ENCODE results near the gene CRY2.
"Not testable (repeated sequence)": the region's sequence is repeated elsewhere in the genome, so short reads cannot be mapped to it uniquely, and the experiment has no call there.

The CRY2 gene

DNA sequence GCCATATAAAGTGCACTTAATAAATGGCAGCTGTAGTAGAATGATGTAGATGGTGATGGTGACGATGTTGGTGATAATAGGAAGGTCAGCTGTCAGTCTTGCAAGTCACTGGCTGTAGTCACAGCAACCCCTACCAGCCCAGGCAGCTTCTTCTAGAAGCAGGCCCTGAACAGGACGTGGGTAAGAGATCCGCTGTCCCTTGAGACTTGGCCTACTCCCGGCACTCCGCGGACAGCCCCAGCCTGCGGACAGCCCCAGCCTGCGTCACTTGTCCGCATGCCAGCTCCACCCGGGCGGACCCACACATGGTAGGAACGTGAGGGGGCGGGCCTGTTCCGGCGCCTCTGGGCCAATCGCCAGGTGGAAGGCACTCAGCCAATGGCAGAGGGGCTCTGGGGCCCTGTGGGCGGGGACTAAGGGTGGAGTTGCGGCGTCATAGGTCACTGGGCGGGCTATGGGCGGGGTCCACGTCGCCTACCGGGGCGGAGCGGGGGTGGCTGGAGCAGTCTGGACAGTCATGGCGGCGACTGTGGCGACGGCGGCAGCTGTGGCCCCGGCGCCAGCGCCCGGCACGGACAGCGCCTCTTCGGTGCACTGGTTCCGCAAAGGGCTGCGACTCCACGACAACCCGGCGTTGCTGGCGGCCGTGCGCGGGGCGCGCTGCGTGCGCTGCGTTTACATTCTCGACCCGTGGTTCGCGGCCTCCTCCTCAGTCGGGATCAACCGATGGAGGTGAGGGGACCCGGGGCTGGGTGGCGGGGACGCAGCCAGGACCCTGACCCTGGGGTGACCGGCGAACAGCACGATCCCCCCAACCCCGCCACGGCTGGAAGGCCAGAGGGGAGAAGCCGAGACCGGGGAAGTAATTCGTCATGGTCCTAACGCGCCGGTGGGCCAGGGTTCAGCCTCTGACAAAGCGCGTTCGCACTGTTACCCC, at the start of gene CRY2:
CRY2 (plus strand) TSS at position 502 of the 937 bp plus-strand sequence; CDS start at position 518, 16 bp downstream.
- DNase-seq = peak; percentile 98

GRCh38 chr11:45798793-45799441, 48.4 kb upstream of the CRY2 start:
- DNase-seq = no peak

DNA sequence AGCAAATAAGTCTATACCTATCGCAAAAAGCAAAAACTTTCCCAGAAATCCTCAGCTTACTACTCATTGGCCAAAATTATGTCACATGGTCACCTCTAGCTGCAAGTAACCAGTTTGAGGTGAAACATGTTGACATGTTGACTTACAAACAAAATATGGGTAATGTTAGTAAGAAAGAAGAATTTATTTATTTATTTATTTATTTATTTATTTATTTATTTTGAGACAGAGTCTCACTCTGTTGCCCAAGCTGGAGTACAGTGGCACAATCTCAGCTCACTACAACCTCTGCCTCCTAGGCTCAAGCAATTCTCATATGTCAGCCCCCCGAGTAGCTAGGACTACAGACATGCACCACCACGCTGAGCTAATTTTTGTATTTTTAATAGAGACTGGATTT, 47.7 kb upstream of the CRY2 start:
- no peak for DNase-seq

DNA sequence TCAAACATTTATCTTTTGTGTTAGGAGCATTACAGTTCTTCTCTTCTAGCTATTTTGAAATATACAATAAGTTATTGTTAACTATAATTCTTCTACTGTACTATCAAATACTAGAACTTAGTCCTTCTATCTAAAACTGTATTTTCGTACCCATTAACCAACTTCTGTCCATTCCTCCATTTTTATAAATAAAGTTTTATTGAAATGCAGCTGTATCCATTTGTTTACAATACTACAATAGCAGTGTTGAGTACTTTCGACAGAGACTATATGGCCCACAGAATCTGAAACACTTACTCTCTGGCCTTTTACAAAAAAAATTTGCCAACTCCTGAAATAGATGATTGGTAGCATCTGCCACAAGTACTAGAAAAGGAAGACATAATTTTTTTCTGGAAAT, 47.0 kb upstream of the CRY2 start:
- no peak for DNase-seq

DNA sequence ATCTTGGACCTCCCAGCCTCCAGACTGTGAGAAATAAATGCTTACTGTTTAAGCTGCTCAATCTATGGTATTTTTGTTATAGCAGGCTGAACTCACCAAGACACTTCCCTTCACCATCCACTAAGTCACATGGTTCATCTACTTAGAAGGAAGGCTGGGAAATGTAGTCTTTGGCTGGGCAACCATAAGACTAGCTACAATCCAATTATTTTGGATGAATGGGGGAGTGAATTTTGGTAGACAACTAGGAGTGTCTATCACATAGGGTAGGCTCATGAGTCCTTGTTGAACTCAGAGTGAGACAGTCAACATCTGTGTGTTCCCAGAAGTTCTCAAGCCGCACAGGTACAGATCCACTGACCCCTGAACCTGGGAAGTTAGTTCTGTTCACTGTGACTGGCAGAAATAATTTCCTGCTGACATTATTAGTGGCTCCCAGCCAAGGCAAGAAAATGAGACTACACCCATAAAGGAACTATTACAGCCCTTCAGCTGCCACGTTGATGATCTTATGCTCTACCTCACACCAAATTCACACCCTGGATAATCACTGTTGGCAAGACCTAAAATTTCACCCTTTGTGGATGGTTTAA, 45.5 kb upstream of the CRY2 start:
- peak; percentile 46 for DNase-seq

GRCh38 chr11:45802531-45803317, 44.6 kb upstream of the CRY2 start:
- DNase-seq = no peak

DNA sequence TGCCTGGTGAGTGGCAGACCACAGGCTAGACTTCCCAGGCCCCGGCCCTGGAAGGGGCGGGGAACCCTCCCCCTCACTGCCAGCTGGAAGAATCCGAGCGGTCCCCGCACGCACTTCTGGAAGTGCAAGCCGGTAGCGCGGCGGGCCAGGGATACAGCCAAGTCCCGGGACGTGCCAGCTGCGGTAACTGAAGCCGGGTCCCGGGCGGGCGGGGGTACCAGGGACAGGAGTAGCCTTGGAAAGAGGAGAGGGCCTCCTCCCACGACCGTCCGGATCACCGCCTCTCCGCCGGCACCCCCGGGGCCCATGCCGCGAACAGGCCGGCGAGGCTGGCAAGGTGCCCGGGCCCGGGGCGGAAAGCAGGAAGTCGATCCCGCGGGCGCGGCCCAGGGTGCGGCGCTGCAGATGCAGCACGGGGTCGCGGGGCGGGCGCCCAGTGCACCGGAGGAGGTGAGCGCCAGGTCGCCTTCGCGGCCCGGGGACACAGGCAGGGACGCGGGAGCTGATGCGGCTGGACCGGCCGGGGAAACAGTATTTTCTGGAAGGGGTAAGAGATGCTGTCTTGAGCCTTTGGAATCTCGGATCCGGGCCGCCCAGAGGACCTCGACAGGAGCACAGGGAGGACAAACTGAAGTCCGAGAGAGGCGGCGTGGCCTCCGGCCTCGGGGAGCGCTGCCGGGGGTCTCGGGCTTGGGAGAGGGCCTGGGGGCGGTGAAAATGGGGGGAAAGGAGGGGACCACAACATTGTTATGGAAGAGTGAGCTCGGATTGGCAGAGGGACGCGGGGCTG, 43.1 kb upstream of the CRY2 start:
- DNase-seq = peak; percentile 18

DNA sequence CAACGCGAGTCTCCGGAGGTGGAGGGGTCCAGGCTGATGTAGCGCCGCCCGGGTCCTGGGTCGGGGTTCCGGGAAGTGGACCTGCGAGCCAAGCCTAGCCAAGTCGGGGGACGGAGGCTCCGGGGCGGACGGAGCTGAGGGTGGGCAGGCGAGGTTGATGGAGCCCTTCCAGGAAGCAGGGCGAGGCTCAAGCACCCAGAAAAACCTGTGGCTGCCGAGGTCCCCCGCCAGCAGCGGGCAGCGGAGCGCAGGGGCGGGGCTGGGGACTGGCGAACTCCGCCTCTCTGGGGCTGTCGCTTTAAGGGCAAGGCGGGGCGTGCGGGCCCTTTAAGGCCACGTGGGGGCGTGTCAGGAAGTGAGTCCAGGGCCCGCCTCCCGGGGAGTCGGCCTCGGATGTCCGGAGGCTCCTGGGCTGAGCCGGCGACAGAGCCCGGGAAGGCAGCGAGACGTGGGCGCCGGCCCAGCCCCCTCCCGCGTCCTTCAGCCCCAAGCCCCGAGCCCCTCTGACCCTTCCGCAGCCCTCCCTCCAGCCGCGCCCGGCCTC, 42.4 kb upstream of the CRY2 start, which contains the start of gene SLC35C1:
SLC35C1 (plus strand) TSS at position 389 of the 544 bp plus-strand sequence. CDS start 653 bp downstream, outside the sequence.
- peak; percentile 94 for DNase-seq

- peak; percentile 19 for DNase-seq
Measured at GRCh38 chr11:45805305-45806071, 41.8 kb upstream of the CRY2 start.

DNA sequence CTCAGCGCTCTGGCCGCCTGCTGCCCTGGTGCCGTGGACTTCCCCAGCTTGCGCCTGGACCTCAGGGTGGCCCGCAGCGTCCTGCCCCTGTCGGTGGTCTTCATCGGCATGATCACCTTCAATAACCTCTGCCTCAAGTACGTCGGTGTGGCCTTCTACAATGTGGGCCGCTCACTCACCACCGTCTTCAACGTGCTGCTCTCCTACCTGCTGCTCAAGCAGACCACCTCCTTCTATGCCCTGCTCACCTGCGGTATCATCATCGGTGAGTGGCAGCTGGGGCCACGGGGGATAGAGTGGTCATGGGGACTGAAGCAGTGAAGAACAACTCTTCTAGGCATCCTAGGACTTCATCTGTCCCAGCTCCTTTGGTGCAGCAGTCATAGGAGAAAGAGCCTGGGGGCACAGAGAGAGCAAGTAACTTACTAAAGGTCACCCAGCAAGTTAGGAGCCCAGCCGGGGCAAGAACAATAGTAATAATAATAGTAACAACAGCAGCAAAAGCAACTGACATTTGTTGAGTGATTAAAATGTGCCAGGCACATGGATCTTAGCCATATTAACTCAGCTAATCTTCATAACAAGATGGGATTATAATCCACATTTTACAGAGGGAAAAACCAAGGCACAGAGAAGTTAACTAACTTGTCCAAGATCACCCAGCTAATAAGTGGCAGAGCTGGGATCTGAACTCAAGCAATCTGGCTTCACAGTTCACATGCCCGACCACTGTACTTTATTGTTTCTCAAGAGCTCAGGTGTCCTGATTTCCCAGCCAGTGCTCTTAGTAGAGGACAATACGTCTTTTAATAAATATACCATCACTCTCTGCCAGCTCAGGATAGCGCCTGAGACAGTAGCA, 41.0 kb upstream of the CRY2 start:
- DNase-seq = no peak

- DNase-seq = peak; percentile 68
Measured at GRCh38 chr11:45806937-45807791, 40.1 kb upstream of the CRY2 start.

DNA sequence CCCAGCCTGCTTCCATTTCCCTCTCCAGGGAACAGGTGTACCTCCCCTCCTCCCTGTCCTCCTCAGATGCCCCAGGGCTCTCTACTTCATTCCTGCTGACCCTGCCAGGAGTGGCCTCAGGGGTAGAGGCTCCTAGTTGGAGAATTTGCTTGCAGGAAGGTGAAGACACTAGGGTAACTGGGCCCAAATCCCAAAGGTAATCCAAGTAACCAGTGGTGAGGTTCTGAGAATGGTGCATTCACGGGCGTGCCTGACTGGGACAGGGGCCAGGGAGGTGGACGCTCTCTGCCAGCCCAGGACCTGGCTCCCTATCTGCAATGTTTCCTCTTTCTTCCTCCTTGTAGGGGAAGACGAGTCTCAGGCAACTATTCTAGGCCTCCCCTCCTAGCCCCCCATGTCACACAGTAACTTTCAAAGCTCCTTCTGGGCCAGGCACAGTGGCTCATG, 39.5 kb upstream of the CRY2 start:
- DNase-seq = no peak

DNA sequence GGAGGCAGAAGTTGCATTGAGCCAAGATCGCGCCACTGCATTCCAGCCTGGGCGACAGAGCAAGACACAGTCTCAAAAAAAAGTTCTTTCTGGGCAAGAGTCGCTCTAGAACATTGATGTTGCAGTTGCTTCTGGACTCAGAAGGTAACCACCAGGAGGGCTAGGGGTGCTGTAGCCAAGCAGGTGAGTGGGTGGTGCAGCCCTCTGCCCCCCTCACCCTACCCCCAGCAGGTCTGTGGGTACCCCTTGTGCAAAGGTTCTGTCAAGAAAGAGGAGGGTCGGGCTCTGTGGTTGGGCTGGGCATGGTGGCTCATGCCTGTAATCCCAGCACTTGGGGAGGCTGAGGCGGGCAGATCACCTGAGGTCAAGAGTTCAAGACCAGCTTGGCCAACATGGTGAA, 38.8 kb upstream of the CRY2 start:
- not testable (repeated sequence) for DNase-seq

GRCh38 chr11:45809456-45810395, 37.5 kb upstream of the CRY2 start:
- peak; percentile 41 for DNase-seq

- DNase-seq = no peak
Measured at GRCh38 chr11:45810431-45811108, 36.7 kb upstream of the CRY2 start.

DNA sequence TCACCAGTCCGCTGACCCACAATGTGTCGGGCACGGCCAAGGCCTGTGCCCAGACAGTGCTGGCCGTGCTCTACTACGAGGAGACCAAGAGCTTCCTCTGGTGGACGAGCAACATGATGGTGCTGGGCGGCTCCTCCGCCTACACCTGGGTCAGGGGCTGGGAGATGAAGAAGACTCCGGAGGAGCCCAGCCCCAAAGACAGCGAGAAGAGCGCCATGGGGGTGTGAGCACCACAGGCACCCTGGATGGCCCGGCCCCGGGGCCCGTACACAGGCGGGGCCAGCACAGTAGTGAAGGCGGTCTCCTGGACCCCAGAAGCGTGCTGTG, 36.2 kb upstream of the CRY2 start:
- no peak for DNase-seq
